Hepatocyte (in vitro differentiated cells): Measurements from ENCODE around the gene MYO1F.

Experiments
- EZH2 ChIP-seq: fragments of 200-600 bp; sonication (generic); IDR thresholded peaks from 2 replicates; pipeline ENCODE4 v1.6.1; 2016; ENCODE audit warnings: antibody characterized with exemption, mild to moderate bottlenecking, borderline replicate concordance
- EZH2phosphoT487 ChIP-seq: fragments of 200-600 bp; sonication (generic); IDR thresholded peaks from one replicate; pipeline ENCODE4 v1.6.1; 2018; ENCODE audit warnings: antibody characterized with exemption, mild to moderate bottlenecking, low read depth, moderate library complexity; ENCODE audit not compliant: unreplicated experiment, severe bottlenecking
- TF ChIP-seq, protein P1 (sequence below): fragments of 200-600 bp; sonication (generic); IDR thresholded peaks from 2 replicates; pipeline ENCODE4 v1.5.1; 2016; ENCODE audit warnings: antibody characterized with exemption, mild to moderate bottlenecking; ENCODE audit not compliant: poor library complexity

DNA sequence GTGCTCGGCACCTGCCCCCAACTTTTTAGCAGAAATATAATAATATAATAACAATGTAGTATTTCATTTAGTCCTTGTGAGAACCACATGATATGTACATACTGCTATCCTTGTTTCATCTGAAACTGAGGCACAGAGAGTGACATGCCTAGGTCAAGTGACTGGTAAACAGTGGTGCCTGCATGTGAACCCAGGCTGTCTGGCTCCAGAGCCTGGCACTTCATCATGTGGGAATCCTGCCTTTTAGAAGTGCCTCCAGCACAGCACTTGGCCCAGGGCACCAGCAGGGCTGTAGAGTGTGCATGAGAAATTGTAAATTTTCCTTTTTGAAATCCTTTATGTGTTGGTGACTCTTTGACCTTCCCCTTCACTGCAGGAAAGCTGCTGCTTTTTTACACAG is 102.2 kb downstream of the MYO1F start:
- TF ChIP-seq, protein P1, sequence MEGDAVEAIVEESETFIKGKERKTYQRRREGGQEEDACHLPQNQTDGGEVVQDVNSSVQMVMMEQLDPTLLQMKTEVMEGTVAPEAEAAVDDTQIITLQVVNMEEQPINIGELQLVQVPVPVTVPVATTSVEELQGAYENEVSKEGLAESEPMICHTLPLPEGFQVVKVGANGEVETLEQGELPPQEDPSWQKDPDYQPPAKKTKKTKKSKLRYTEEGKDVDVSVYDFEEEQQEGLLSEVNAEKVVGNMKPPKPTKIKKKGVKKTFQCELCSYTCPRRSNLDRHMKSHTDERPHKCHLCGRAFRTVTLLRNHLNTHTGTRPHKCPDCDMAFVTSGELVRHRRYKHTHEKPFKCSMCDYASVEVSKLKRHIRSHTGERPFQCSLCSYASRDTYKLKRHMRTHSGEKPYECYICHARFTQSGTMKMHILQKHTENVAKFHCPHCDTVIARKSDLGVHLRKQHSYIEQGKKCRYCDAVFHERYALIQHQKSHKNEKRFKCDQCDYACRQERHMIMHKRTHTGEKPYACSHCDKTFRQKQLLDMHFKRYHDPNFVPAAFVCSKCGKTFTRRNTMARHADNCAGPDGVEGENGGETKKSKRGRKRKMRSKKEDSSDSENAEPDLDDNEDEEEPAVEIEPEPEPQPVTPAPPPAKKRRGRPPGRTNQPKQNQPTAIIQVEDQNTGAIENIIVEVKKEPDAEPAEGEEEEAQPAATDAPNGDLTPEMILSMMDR = no peak
- TF ChIP-seq EZH2 = no peak
- TF ChIP-seq EZH2phosphoT487 = no peak
